Measurements from ENCODE around the gene SERINC2.

DNA sequence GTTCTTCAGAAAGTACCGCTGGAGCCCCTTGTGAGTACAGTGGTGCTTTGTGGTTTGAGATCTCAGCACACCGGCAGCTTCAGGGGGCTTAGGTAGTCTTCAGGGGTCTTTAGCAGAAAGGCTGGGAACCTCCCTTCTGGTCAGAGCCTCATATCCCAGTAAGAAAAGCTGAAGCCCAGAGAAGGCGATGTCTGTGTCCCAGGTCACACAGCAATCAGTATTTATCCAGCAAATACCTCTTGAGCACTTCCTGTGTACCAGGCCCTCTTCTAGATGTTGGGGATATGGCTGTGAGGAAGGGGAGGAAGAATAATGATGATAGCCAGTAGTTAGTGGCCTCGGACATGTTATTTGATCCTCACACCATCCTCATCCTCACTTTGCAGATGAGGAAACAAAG is 14.3 kb downstream of the SERINC2 start:
- TF ChIP-seq POLR2A (IDR thresholded peaks at IDR 0.05), result no peak
- TF ChIP-seq CTCF (IDR thresholded peaks at IDR 0.05), result no peak
